Uterus (tissue), 4 donors: ENCODE measurements around the gene MSMO1. TPM values are rescaled to one million over a fixed set of nuclear protein-coding genes. Genes with fewer than 3 reads are reported as not detected.

Source experiments
- DNase-seq, 2 donors: peaks; one replicate each; pipeline ENCODE4 v3.0.0-alpha.2; 2019 to 2020
- H3K27ac ChIP-seq, 2 donors: fragments of 200-600 bp; sonication (generic); 1 replicate in 1 of 2; 2 replicates in 1 of 2; pipeline ENCODE4 v1.5.1; 2016 to 2018
- H3K27me3 ChIP-seq, 2 donors: fragments of 200-600 bp; sonication (generic); one replicate each; pipeline ENCODE4 v1.5.1; 2018 to 2019; ENCODE audit warnings: control low read depth in 1 of 2
- H3K36me3 ChIP-seq, 2 donors: fragments of 200-600 bp; sonication (generic); one replicate each; pipeline ENCODE4 v1.5.1; 2019; ENCODE audit warnings: control low read depth in 1 of 2
- H3K4me1 ChIP-seq, 2 donors: fragments of 200-600 bp; sonication (generic); one replicate each; pipeline ENCODE4 v1.5.1; 2018 to 2019; ENCODE audit warnings: control low read depth in 1 of 2
- H3K4me3 ChIP-seq, 2 donors: fragments of 200-600 bp; sonication (generic); 1 replicate in 1 of 2; 2 replicates in 1 of 2; pipeline ENCODE4 v1.5.1; 2018 to 2019; ENCODE audit warnings: mild to moderate bottlenecking in 1 of 2
- H3K9me3 ChIP-seq, 2 donors: fragments of 200-600 bp; sonication (generic); one replicate each; pipeline ENCODE4 v1.5.1; 2019; ENCODE audit warnings: control low read depth in 1 of 2
- POLR2A ChIP-seq, 2 donors: fragments of 450-650 bp; IDR thresholded peaks; one replicate each; pipeline ENCODE4 v1.6.1; 2016; ENCODE audit warnings: antibody characterized with exemption in 2 of 2, mild to moderate bottlenecking in 1 of 2, moderate library complexity in 1 of 2
- intact Hi-C: fragments of 100-400 bp; cut with DNase I; formaldehyde crosslinking; loops from one replicate; pipeline ENCODE4 v1.15.1; 2023; ENCODE audit warnings: low total_unique reads
- total RNA-seq, 4 donors: library from RNA; depleted of rRNA in 3 of 4; stranded (reverse); fragments of >200 nt in 3 of 4; gene quantifications; one replicate each; pipeline versions ENCODE4 v1.1.0 to v1.2.4, GENCODE V29; 2014 to 2023
- TF ChIP-seq, protein P1 (sequence below), 4 experiments: fragments of 200-600 bp in 2 of 4; fragments of 450-650 bp in 2 of 4; sonication (generic) in 2 of 4; IDR thresholded peaks; one replicate each; pipeline ENCODE4 v1.5.1; 2016 to 2019; ENCODE audit warnings: antibody characterized with exemption in 4 of 4, mild to moderate bottlenecking in 2 of 4, moderate library complexity in 1 of 4
- donor health status: DM: yes; HTN: yes; CAD: no.

The MSMO1 gene
- total RNA-seq, 4 donors from 2014 or later = 8.7 to 87.8 (median 18.9) TPM

DNA sequence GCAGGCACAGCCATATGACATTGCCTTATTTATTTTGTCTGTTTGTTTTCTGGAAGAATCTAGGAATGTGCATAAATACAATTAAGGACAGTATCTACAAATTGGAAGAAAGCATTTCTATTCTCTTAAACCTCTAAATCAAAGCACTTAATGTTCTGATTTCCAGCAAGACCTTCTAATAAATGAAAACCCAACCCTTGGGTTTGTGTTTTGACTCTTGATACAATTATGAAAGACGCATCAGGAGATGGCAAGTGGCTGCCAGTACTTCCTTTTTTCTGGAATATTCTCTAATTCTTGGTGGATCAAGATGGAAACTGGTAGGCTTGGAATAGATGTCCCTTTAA is 50.9 kb downstream of the MSMO1 start:
- Histone ChIP-seq H3K9me3 (peaks cover 0 to 5% of the 10 kb centered on the region in 2 donors), H3K27me3 (no peaks in the 10 kb centered on the region), H3K4me3 (peak overlapping the region; percentile 38 to 44), H3K4me1 (no peaks in the 10 kb centered on the region), H3K27ac (peak overlapping the region; percentile 74 to 75), H3K36me3 (no peaks in the 10 kb centered on the region)
- intact Hi-C loops = no loop called here
- no peak for DNase-seq
- TF ChIP-seq POLR2A (IDR thresholded peaks at IDR 0.05) = no peak
- TF ChIP-seq, protein P1, sequence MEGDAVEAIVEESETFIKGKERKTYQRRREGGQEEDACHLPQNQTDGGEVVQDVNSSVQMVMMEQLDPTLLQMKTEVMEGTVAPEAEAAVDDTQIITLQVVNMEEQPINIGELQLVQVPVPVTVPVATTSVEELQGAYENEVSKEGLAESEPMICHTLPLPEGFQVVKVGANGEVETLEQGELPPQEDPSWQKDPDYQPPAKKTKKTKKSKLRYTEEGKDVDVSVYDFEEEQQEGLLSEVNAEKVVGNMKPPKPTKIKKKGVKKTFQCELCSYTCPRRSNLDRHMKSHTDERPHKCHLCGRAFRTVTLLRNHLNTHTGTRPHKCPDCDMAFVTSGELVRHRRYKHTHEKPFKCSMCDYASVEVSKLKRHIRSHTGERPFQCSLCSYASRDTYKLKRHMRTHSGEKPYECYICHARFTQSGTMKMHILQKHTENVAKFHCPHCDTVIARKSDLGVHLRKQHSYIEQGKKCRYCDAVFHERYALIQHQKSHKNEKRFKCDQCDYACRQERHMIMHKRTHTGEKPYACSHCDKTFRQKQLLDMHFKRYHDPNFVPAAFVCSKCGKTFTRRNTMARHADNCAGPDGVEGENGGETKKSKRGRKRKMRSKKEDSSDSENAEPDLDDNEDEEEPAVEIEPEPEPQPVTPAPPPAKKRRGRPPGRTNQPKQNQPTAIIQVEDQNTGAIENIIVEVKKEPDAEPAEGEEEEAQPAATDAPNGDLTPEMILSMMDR (IDR thresholded peaks at IDR 0.05) = no peak

DNA sequence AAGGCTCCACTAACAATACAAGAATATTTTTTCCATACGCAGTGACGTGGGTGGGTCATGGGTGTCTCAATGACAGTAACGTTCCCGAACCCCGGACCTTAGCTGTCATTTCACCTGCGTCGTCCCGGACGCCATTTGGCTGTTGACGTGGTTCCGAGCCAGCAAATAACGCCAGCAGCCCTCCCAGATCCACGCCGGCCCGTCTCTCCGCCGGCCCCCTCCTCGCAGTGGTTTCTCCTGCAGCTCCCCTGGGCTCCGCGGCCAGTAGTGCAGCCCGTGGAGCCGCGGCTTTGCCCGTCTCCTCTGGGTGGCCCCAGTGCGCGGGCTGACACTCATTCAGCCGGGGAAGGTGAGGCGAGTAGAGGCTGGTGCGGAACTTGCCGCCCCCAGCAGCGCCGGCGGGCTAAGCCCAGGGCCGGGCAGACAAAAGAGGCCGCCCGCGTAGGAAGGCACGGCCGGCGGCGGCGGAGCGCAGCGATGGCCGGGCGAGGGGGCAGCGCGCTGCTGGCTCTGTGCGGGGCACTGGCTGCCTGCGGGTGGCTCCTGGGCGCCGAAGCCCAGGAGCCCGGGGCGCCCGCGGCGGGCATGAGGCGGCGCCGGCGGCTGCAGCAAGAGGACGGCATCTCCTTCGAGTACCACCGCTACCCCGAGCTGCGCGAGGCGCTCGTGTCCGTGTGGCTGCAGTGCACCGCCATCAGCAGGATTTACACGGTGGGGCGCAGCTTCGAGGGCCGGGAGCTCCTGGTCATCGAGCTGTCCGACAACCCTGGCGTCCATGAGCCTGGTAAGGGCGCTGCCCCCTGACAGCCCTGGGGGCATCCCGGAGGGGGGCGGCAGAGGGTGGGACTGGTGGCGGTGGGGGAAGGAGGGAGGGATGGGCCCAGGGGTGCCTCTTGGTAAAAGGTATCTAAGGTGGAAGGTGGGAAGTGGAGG is 51.5 kb downstream of the MSMO1 start, which contains the start of gene CPE:
CPE (plus strand) TSS at position 264 of the 933 bp plus-strand sequence; CDS start at position 478, 214 bp downstream.
- DNase-seq = peak; percentile 72 to 77
- H3K36me3 ChIP-seq = no peaks in the 10 kb centered on the region
- H3K27ac ChIP-seq = peak within 1 kb of the TSS; percentile 74 to 75
- no peaks in the 10 kb centered on the region for H3K27me3 ChIP-seq
- H3K9me3 ChIP-seq = peaks cover 0 to 5% of the 10 kb centered on the region in 2 donors
- TF ChIP-seq, protein P1 (IDR thresholded peaks at IDR 0.05) = peak in 3 of 4 experiments; percentile 54 to 78 (median 62)
- TF ChIP-seq POLR2A (IDR thresholded peaks at IDR 0.05) = peak; percentile 74 to 78
- intact Hi-C loops = no loop called here
- H3K4me1 ChIP-seq = no peaks in the 10 kb centered on the region
- H3K4me3 ChIP-seq = peak within 1 kb of the TSS; percentile 38 to 44

DNA sequence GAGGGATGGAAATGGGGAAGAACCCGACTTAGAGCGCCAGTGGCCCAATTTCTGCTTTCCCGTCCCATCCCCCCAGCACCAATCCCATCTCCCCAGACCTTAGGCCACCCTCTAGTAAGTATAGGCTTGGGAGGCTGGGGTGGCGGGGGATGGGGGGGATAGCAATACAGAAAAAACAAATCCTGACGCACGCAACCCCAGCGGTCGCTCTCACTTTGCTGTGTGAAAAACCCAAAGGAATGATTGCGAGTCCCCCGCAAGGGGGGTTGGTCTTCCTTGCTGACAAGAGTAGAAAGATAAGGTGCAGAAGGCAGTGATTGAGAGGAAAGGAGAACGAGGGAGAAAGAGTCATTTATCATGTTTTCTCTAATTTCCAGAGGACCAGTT is 52.2 kb downstream of the MSMO1 start:
- Histone ChIP-seq H3K36me3 (no peaks in the 10 kb centered on the region), H3K9me3 (peaks cover 0 to 3% of the 10 kb centered on the region in 2 donors), H3K4me3 (peak overlapping the region; percentile 38 to 44), H3K4me1 (no peaks in the 10 kb centered on the region), H3K27ac (peak overlapping the region; percentile 74 to 75), H3K27me3 (no peaks in the 10 kb centered on the region)
- TF ChIP-seq, protein P1 (IDR thresholded peaks at IDR 0.05) = no peak
- TF ChIP-seq POLR2A (IDR thresholded peaks at IDR 0.05) = no peak
- peak in 1 of 2 donors; percentile 26 for DNase-seq
- intact Hi-C loops = no loop called here

DNA sequence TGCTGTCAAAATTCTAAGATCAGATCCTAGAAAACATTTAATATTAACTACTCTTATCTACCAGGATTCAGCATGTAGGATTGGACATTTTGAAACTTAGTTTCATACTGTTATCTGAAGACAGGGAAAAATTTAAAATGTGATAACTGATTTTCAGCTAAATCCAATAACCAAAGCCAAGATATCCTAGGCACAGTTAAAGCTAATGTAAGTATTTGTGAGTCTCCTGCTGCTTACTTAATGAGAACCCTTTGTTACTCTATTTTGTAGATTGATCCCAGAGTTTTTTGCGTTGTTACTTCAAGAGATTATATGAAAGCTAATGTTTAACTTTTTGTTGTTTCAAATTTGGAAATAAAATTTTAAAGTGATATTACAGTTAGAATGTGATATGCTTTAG is 53.3 kb downstream of the MSMO1 start:
- TF ChIP-seq POLR2A (IDR thresholded peaks at IDR 0.05) = no peak
- TF ChIP-seq, protein P1 (IDR thresholded peaks at IDR 0.05) = no peak
- Histone ChIP-seq H3K4me3 (no peak overlapping the region), H3K9me3 (no peaks in the 10 kb centered on the region), H3K27me3 (no peaks in the 10 kb centered on the region), H3K27ac (no peak overlapping the region), H3K36me3 (no peaks in the 10 kb centered on the region), H3K4me1 (peaks cover 0 to 3% of the 10 kb centered on the region in 2 donors)
- intact Hi-C loops = no loop called here
- DNase-seq = no peak

DNA sequence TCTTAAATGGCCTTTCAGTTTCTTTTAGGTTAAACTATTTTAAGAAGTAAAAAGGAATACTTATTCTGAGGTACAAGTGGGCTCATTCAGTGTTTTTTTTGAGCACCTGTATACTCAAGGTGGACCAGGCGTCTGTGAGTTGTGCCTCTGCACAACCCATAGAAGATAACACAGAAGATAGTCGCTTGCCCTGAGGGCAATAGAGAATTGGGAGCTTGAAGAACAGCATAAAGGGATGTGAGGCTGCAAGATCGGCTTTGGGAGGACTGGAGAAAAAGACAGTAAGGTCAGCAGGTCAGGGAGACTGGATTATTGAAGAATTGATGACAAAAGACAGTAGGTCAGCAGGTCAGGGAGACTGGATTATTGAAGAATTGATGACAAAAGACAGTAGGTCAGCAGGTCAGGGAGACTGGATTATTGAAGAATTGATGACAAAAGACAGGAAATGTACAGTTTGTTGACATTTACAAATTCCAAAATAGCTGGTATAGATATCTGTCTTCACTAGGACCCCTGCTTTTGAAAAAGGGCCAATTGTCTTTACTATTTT is 54.4 kb downstream of the MSMO1 start:
- H3K9me3 ChIP-seq = no peaks in the 10 kb centered on the region
- DNase-seq = no peak
- intact Hi-C loops = no loop called here
- H3K27ac ChIP-seq = peak overlapping the region in 1 of 2 donors; percentile 20
- H3K36me3 ChIP-seq = no peaks in the 10 kb centered on the region
- no peaks in the 10 kb centered on the region for H3K27me3 ChIP-seq
- peaks cover 0 to 3% of the 10 kb centered on the region in 2 donors for H3K4me1 ChIP-seq
- H3K4me3 ChIP-seq = no peak overlapping the region
- no peak for TF ChIP-seq POLR2A (IDR thresholded peaks at IDR 0.05)
- TF ChIP-seq, protein P1 (IDR thresholded peaks at IDR 0.05) = no peak
